ENCODE measurements around the gene BUD31. TPM values are rescaled to one million over a fixed set of nuclear protein-coding genes. Genes with fewer than 3 reads are reported as not detected.
A peak's percentile ranks its signal among the peaks of the same experiment; 100 is the strongest.

The BUD31 gene
- total and polyA plus RNA-seq, 2 of the 8 experiments (the other 6 are each of a cell fraction or from before 2014, with no cell fraction given): 46.7 to 114 TPM

GRCh38 chr7:99386584-99387238 lies 22.1 kb upstream of the BUD31 start:
- H3K27me3 ChIP-seq (replicated peaks in 1 of 4; ENCODE audit: control insufficient read depth in 3 of 4, extremely low read depth in 1 of 4, insufficient read depth in 3 of 4, low read length in 3 of 4): no peaks in the 10 kb centered on the region
- no peak overlapping the region for H3K23ac ChIP-seq (ENCODE audit: insufficient read length)
- H3K9ac ChIP-seq (replicated peaks in 1 of 4; ENCODE audit: extremely low read depth in 1 of 4, low read depth in 3 of 4, low read length in 3 of 4): no peak overlapping the region
- H3K18ac ChIP-seq (ENCODE audit: extremely low read depth, low read length): no peak overlapping the region
- no peak overlapping the region for H2BK12ac ChIP-seq (ENCODE audit: low read depth, low read length)
- FAIRE-seq: no peak
- no peaks in the 10 kb centered on the region for H3K4me1 ChIP-seq (replicated peaks in 1 of 4; ENCODE audit: control insufficient read depth in 3 of 4, insufficient read depth in 4 of 4, low read length in 3 of 4)
- no peak overlapping the region for H3K4me2 ChIP-seq (ENCODE audit: insufficient read depth in 1 of 2, low read depth in 2 of 2, low read length in 2 of 2)
- H3K79me1 ChIP-seq (ENCODE audit: low read depth, low read length): peaks cover 6% of the 10 kb centered on the region
- no peak overlapping the region for H2BK5ac ChIP-seq (ENCODE audit: low read depth, low read length)
- no peak overlapping the region for H3K14ac ChIP-seq (ENCODE audit: insufficient read length)
- peaks cover 0 to 2% of the 10 kb centered on the region in 2 experiments; a peak in 1 of 4 replicates for H3K79me2 ChIP-seq (ENCODE audit: control insufficient read depth in 1 of 2, insufficient read depth in 2 of 2, low read length in 2 of 2)
- ChIA-PET POLR2A (ENCODE audit: partially characterized antibody) (interaction anchor here (1.2 to 1.9 kb wide), 2 partner anchors 14 to 22 kb away, joined by 4 to 5 read pairs; partner anchors contain the start of genes BUD31 and PDAP1), CTCF (ENCODE audit: partially characterized antibody) (interaction anchor here (0.6 to 2.5 kb wide), 10 partner anchors 9 to 451 kb away, joined by 3 to 14 read pairs (median 4); partner anchors contain the start of genes BUD31 and PDAP1)
- WGBS, 2 experiments (ENCODE audit: extremely low coverage in 1 of 2, insufficient coverage in 1 of 2, insufficient read length in 1 of 2, insufficient replicate concordance in 2 of 2, low coverage in 1 of 2, low lambda C conversion rate in 2 of 2, missing lambda C conversion rate in 1 of 2): 89% methylated on average over 9 of the region's 9 CpGs; no CpG with 5 or more reads in 1 of the 2 experiments
- peaks cover 2 to 26% (median 16%) of the 10 kb centered on the region in 4 experiments; a peak in 6 of 8 replicates for H3K36me3 ChIP-seq (ENCODE audit: control insufficient read depth in 2 of 4, insufficient read depth in 4 of 4, low read length in 3 of 4)
- H3K9me3 ChIP-seq (ENCODE audit: insufficient read depth in 2 of 2, low read depth in 1 of 2, low read length in 1 of 2): no peaks in the 10 kb centered on the region
- no peak overlapping the region for H2BK15ac ChIP-seq (ENCODE audit: low read length)
- no peak overlapping the region for H4K5ac ChIP-seq (ENCODE audit: insufficient read length, low read depth, low read length)
- no peaks in the 10 kb centered on the region for H3K23me2 ChIP-seq (ENCODE audit: low read depth, low read length)
- no peak overlapping the region for H2AK5ac ChIP-seq (ENCODE audit: low read depth, low read length)
- no peak overlapping the region for H4K91ac ChIP-seq (replicated peaks; ENCODE audit: insufficient read length, low read length)
- no peak overlapping the region for H2AFZ ChIP-seq (ENCODE audit: low read length)
- no peak overlapping the region for H2BK120ac ChIP-seq (replicated peaks; ENCODE audit: low read depth, low read length)
- H4K8ac ChIP-seq (ENCODE audit: extremely low read depth, insufficient read depth, low read length): no peak overlapping the region
- H3K27ac ChIP-seq (ENCODE audit: low read depth, low read length): no peak overlapping the region
- H3K56ac ChIP-seq (replicated peaks; ENCODE audit: insufficient read length, low read depth, low read length): no peak overlapping the region
- H3K4ac ChIP-seq (replicated peaks; ENCODE audit: insufficient read length, low read depth, low read length): no peak overlapping the region
- H3K4me3 ChIP-seq (ENCODE audit: extremely low read depth in 1 of 4, insufficient read depth in 2 of 4, low read depth in 3 of 4, low read length in 4 of 4): no peak overlapping the region
- H4K20me1 ChIP-seq (replicated peaks in 1 of 2; ENCODE audit: control insufficient read depth in 1 of 2, insufficient read depth in 2 of 2, low read length in 2 of 2): peaks cover 11% of the 10 kb centered on the region in 2 experiments
- H2BK20ac ChIP-seq (ENCODE audit: low read length): no peak overlapping the region
- no peak for DNase-seq (ENCODE audit: low read depth in 1 of 2, low spot score in 2 of 2)
- TF ChIP-seq JUN (IDR thresholded peaks at IDR 0.05; ENCODE audit: low read depth, low read length) (no peak), KDM1A (IDR thresholded peaks at IDR 0.05; ENCODE audit: borderline replicate concordance, low read length) (peak; percentile 69; the same call in 1 of the 2 replicates), MAX (IDR thresholded peaks at IDR 0.05) (0 out of 2 replicates have a peak, but pooled peaks have one; percentile 22), RNF2 (IDR thresholded peaks at IDR 0.05; ENCODE audit: borderline replicate concordance, low read depth, low read length, missing control alignments, poor library complexity, severe bottlenecking) (no peak), RAD21 (IDR thresholded peaks at IDR 0.05 in 1 of 2, conservative IDR thresholded peaks at IDR 0.05 in 1 of 2; ENCODE audit: low read depth in 2 of 2, low read length in 2 of 2) (peak; percentile 43 to 52)
- TF ChIP-seq, protein P1, sequence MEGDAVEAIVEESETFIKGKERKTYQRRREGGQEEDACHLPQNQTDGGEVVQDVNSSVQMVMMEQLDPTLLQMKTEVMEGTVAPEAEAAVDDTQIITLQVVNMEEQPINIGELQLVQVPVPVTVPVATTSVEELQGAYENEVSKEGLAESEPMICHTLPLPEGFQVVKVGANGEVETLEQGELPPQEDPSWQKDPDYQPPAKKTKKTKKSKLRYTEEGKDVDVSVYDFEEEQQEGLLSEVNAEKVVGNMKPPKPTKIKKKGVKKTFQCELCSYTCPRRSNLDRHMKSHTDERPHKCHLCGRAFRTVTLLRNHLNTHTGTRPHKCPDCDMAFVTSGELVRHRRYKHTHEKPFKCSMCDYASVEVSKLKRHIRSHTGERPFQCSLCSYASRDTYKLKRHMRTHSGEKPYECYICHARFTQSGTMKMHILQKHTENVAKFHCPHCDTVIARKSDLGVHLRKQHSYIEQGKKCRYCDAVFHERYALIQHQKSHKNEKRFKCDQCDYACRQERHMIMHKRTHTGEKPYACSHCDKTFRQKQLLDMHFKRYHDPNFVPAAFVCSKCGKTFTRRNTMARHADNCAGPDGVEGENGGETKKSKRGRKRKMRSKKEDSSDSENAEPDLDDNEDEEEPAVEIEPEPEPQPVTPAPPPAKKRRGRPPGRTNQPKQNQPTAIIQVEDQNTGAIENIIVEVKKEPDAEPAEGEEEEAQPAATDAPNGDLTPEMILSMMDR (IDR thresholded peaks at IDR 0.05; ENCODE audit: control extremely low read depth in 1 of 3, insufficient read depth in 1 of 3, low read depth in 1 of 3, low read length in 3 of 3): peak in 2 of 3 experiments; percentile 40 to 46; a peak in 3 of 4 replicates
